ENCODE data around the gene TBC1D9B. TPM values are rescaled to one million over a fixed set of nuclear protein-coding genes. Genes with fewer than 3 reads are reported as not detected.

TBC1D9B gene
- total and polyA plus RNA-seq, 2 of the 13 experiments (the other 11 are each of a cell fraction or from before 2014, with no cell fraction given): 35.0 to 50.0 TPM

- in situ Hi-C loops (cut with HindIII; ENCODE audit: extremely low pct_ligation_motif_present, low pct_unique_long_range_greater_than_20kb) (no loop called here), intact Hi-C loops (cut with micrococcal nuclease; ENCODE audit: unreplicated experiment) (loop anchor here (2.0 kb wide), 1 partner anchor 13 kb away; no protein-coding TSS in a partner anchor)
- DNase-seq (ENCODE audit: low spot score) (no peak), FAIRE-seq (no peak), ATAC-seq (no peak)
- no peak overlapping the region for H2AFZ ChIP-seq (ENCODE audit: low read length)
- peak overlapping the region; percentile 100 for H3K9ac ChIP-seq (ENCODE audit: insufficient read depth, low read depth, low read length)
- H3K4me2 ChIP-seq (ENCODE audit: low read depth, low read length): peak overlapping the region; percentile 92
- ChIA-PET POLR2A (interaction anchor here (3.2 to 5.3 kb wide), 2 partner anchors 13 to 20 kb away, joined by 19 to 115 read pairs; partner anchors contain the start of gene MGAT4B), CTCF (ENCODE audit: low intra/inter-chr PET ratio, low total read pairs) (no interaction called here)
- peak overlapping the region; percentile 49 to 99 (median 58); a peak in 5 of 6 replicates for H3K4me3 ChIP-seq (replicated peaks in 1 of 3; ENCODE audit: insufficient read depth in 1 of 3, low read depth in 2 of 3, low read length in 3 of 3)
- H3K36me3 ChIP-seq (replicated peaks in 1 of 2; ENCODE audit: control insufficient read depth in 1 of 2, insufficient read depth in 2 of 2, low read length in 2 of 2): peaks cover 11% of the 10 kb centered on the region in 2 experiments; a peak in 4 of 5 replicates
- H3K27me3 ChIP-seq (ENCODE audit: control insufficient read depth in 1 of 2, insufficient read depth in 2 of 2, low read length in 2 of 2): no peaks in the 10 kb centered on the region
- no peaks in the 10 kb centered on the region for H3K9me3 ChIP-seq (ENCODE audit: low read length)
- BruUV-seq (replicated peaks): TSS peak; percentile 72
- peaks cover 18% of the 10 kb centered on the region for H4K20me1 ChIP-seq (ENCODE audit: insufficient read depth, low read length)
- H3K4me1 ChIP-seq (ENCODE audit: insufficient read depth, low read length): peaks cover 44% of the 10 kb centered on the region
- H3K79me2 ChIP-seq (ENCODE audit: insufficient read depth, low read length): peaks cover 29% of the 10 kb centered on the region
- H3K27ac ChIP-seq (ENCODE audit: extremely low read length, insufficient read depth, low read length): peak overlapping the region; percentile 99
- 56% methylated on average over 10 of the region's 14 CpGs for WGBS (ENCODE audit: low lambda C conversion rate)
- TF ChIP-seq ATF7-NPFF (CRISPR knock-in tag; IDR thresholded peaks at IDR 0.05; ENCODE audit: low read depth): peak; percentile 11; the same call in 1 of the 2 replicates
- no peak for TF ChIP-seq ZNF83 (CRISPR knock-in tag; IDR thresholded peaks at IDR 0.05; ENCODE audit: borderline replicate concordance)
- no peak for TF ChIP-seq SMARCC2 (IDR thresholded peaks at IDR 0.05)
- no peak for TF ChIP-seq ZNF3 (CRISPR knock-in tag; IDR thresholded peaks at IDR 0.05)
- TF ChIP-seq, protein P1, sequence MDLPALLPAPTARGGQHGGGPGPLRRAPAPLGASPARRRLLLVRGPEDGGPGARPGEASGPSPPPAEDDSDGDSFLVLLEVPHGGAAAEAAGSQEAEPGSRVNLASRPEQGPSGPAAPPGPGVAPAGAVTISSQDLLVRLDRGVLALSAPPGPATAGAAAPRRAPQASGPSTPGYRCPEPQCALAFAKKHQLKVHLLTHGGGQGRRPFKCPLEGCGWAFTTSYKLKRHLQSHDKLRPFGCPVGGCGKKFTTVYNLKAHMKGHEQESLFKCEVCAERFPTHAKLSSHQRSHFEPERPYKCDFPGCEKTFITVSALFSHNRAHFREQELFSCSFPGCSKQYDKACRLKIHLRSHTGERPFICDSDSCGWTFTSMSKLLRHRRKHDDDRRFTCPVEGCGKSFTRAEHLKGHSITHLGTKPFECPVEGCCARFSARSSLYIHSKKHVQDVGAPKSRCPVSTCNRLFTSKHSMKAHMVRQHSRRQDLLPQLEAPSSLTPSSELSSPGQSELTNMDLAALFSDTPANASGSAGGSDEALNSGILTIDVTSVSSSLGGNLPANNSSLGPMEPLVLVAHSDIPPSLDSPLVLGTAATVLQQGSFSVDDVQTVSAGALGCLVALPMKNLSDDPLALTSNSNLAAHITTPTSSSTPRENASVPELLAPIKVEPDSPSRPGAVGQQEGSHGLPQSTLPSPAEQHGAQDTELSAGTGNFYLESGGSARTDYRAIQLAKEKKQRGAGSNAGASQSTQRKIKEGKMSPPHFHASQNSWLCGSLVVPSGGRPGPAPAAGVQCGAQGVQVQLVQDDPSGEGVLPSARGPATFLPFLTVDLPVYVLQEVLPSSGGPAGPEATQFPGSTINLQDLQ (CRISPR knock-in tag; IDR thresholded peaks at IDR 0.05): no peak
- no peak for TF ChIP-seq RFX5 (IDR thresholded peaks at IDR 0.05; ENCODE audit: low read depth, low read length)
- peak; percentile 3; the same call in 1 of the 2 replicates for TF ChIP-seq KMT2B (CRISPR knock-in tag; IDR thresholded peaks at IDR 0.05)
- TF ChIP-seq ZBTB38 (CRISPR knock-in tag; IDR thresholded peaks at IDR 0.05): peak; percentile 27
- no peak for TF ChIP-seq POGZ (CRISPR knock-in tag; IDR thresholded peaks at IDR 0.05)
- TF ChIP-seq ZNF407 (CRISPR knock-in tag; IDR thresholded peaks at IDR 0.05; ENCODE audit: not compliant biosample characterization): peak; percentile 31
- no peak for TF ChIP-seq ZMYM3 (CRISPR knock-in tag; IDR thresholded peaks at IDR 0.05)
- TF ChIP-seq ZNF883 (CRISPR knock-in tag; IDR thresholded peaks at IDR 0.05; ENCODE audit: not compliant biosample characterization): peak; percentile 35
- no peak for TF ChIP-seq SALL2 (CRISPR knock-in tag; IDR thresholded peaks at IDR 0.05)
Observed at GRCh38 chr5:179817890-179818745, 89.6 kb downstream of the TBC1D9B start.

Measured in HepG2 (cell line).